HepG2 (cell line): Measurements from ENCODE around the gene ABCB9.

Experiments used
- TARDBP ChIP-seq: sonication (generic); formaldehyde crosslinking; IDR thresholded peaks from 2 replicates; pipeline ENCODE4 v1.8.0; 2022; ENCODE audit warnings: mild to moderate bottlenecking, missing genetic modification reagents
- U2AF1 ChIP-seq: fragments of 200-400 bp; formaldehyde crosslinking; optimal IDR thresholded peaks from 2 replicates; pipeline ENCODE3; 2017; ENCODE audit warnings: mild to moderate bottlenecking, low read depth, low read length
- ZBTB40 ChIP-seq, 2 experiments: fragments of 450-650 bp in 1 of 2; sonication (generic) in 1 of 2; formaldehyde crosslinking in 1 of 2; IDR thresholded peaks; 2 replicates each; pipeline versions ENCODE4 v1.6.1 to v1.8.0; 2016 to 2022; ENCODE audit warnings: antibody characterized with exemption in 1 of 2, mild to moderate bottlenecking in 1 of 2, missing genetic modification reagents in 1 of 2
- ZNF280D ChIP-seq: sonication (generic); formaldehyde crosslinking; IDR thresholded peaks from 2 replicates; pipeline ENCODE4 v1.5.1; 2020; ENCODE audit warnings: mild to moderate bottlenecking, missing genetic modification reagents
- ZNF34 ChIP-seq: sonication (generic); formaldehyde crosslinking; IDR thresholded peaks from 2 replicates; pipeline ENCODE4 v1.4.0; 2020; ENCODE audit warnings: mild to moderate bottlenecking, missing genetic modification reagents, borderline replicate concordance
- ZNF530 ChIP-seq: sonication (generic); formaldehyde crosslinking; IDR thresholded peaks from 2 replicates; pipeline ENCODE4 v1.5.0; 2020; ENCODE audit warnings: low read depth, mild to moderate bottlenecking, missing genetic modification reagents
- ZNF709 ChIP-seq: sonication (generic); formaldehyde crosslinking; IDR thresholded peaks from 2 replicates; pipeline ENCODE4 v1.5.0; 2020; ENCODE audit warnings: mild to moderate bottlenecking, missing genetic modification reagents
- ZSCAN29 ChIP-seq: sonication (generic); formaldehyde crosslinking; conservative IDR thresholded peaks from 2 replicates; pipeline ENCODE4 v1.4.0; 2020; ENCODE audit warnings: mild to moderate bottlenecking, missing genetic modification reagents
- ZZZ3 ChIP-seq: sonication (generic); formaldehyde crosslinking; IDR thresholded peaks from 2 replicates; pipeline ENCODE4 v1.4.0; 2020; ENCODE audit warnings: missing genetic modification reagents, mild to moderate bottlenecking, borderline replicate concordance

- TF ChIP-seq ZBTB40 (IDR thresholded peaks at IDR 0.05) (no peak), ZBTB40 (CRISPR knock-in tag; IDR thresholded peaks at IDR 0.05) (no peak), ZNF530 (CRISPR knock-in tag) (no peak), ZZZ3 (no peak), ZSCAN29 (no peak), ZNF34 (CRISPR knock-in tag) (no peak), U2AF1 (no peak), ZNF709 (CRISPR knock-in tag) (no peak), ZNF280D (CRISPR knock-in tag) (no peak), TARDBP (CRISPR knock-in tag) (no peak)
Measured at GRCh38 chr12:122999986-123000420, 33.7 kb upstream of the ABCB9 start.
